SH-SY5Y (cell line): ENCODE measurements around the gene HOXC5.

Source experiments
- GATA2 ChIP-seq: IDR thresholded peaks from 2 replicates; pipeline ENCODE4 v1.6.1; 2011; ENCODE audit warnings: mild to moderate bottlenecking, low read depth, low read length
- GATA3 ChIP-seq: IDR thresholded peaks from 2 replicates; pipeline ENCODE4 v1.6.1; 2011; ENCODE audit warnings: low read depth, mild to moderate bottlenecking, low read length, moderate library complexity

- TF ChIP-seq GATA2 = no peak
- TF ChIP-seq GATA3 = no peak
Measured at GRCh38 chr12:54075409-54075808, 42.6 kb downstream of the HOXC5 start.
